Neuronal stem cell (in vitro differentiated cells): ENCODE measurements around the gene PFDN6. TPM values are rescaled to one million over a fixed set of nuclear protein-coding genes. Genes with fewer than 3 reads are reported as not detected.

ENCODE experiments used
- DNase-seq: peaks from one replicate; pipeline ENCODE4 v3.0.0-alpha.2; 2013; ENCODE audit warnings: low spot score
- H2AFZ ChIP-seq: one replicate; pipeline ENCODE4 v1.6.1; 2013; ENCODE audit warnings: mild to moderate bottlenecking, low read length, inconsistent platforms
- H2AK5ac ChIP-seq: 2 replicates; pipeline ENCODE4 v1.6.1; 2013; ENCODE audit warnings: low read depth, mild to moderate bottlenecking, inconsistent platforms, low read length, moderate library complexity, mixed read lengths
- H2BK120ac ChIP-seq: 2 replicates; pipeline ENCODE4 v1.6.1; 2013; ENCODE audit warnings: low read depth, mild to moderate bottlenecking, inconsistent platforms, low read length, moderate library complexity, mixed read lengths
- H2BK12ac ChIP-seq: one replicate; pipeline ENCODE4 v1.6.1; 2013; ENCODE audit warnings: low read length, inconsistent platforms
- H2BK15ac ChIP-seq: 2 replicates; pipeline ENCODE4 v1.6.1; 2013; ENCODE audit warnings: mild to moderate bottlenecking, low read length, inconsistent platforms, mixed read lengths
- H2BK5ac ChIP-seq: one replicate; pipeline ENCODE4 v1.6.1; 2013; ENCODE audit warnings: inconsistent platforms, mild to moderate bottlenecking, low read length, moderate library complexity
- H3K14ac ChIP-seq: one replicate; pipeline ENCODE4 v1.6.1; 2013; ENCODE audit warnings: low read length, inconsistent platforms
- H3K18ac ChIP-seq: 2 replicates; pipeline ENCODE4 v1.6.1; 2013; ENCODE audit warnings: low read length, inconsistent platforms
- H3K23ac ChIP-seq: 2 replicates; pipeline ENCODE4 v1.6.1; 2013; ENCODE audit warnings: low read depth, mild to moderate bottlenecking, mixed read lengths, low read length, inconsistent platforms; ENCODE audit not compliant: poor library complexity
- H3K27ac ChIP-seq: replicated peaks from 3 replicates; pipeline ENCODE4 v1.5.1; 2013; ENCODE audit warnings: low read length, inconsistent platforms
- H3K27me3 ChIP-seq, 3 experiments: 2 replicates each; pipeline ENCODE4 v1.6.1; 2013; ENCODE audit warnings: low read length in 3 of 3, mild to moderate bottlenecking in 2 of 3, inconsistent platforms in 1 of 3, low read depth in 1 of 3, mixed read lengths in 1 of 3, moderate library complexity in 1 of 3; ENCODE audit not compliant: control insufficient read depth in 3 of 3, insufficient read depth in 3 of 3
- H3K36me3 ChIP-seq, 2 donors: replicated peaks in 1 of 2; 2 replicates each; pipeline ENCODE4 v1.6.1; 2013; ENCODE audit warnings: low read length in 2 of 2; ENCODE audit not compliant: control insufficient read depth in 2 of 2, insufficient read depth in 2 of 2
- H3K4ac ChIP-seq: 2 replicates; pipeline ENCODE4 v1.6.1; 2013; ENCODE audit warnings: inconsistent platforms, mild to moderate bottlenecking, low read length, moderate library complexity
- H3K4me1 ChIP-seq, 2 donors: 1 replicate in 1 of 2; 2 replicates in 1 of 2; pipeline ENCODE4 v1.6.1; 2013; ENCODE audit warnings: low read length in 2 of 2, low read depth in 1 of 2; ENCODE audit not compliant: control insufficient read depth in 2 of 2, insufficient read depth in 1 of 2
- H3K4me2 ChIP-seq: one replicate; pipeline ENCODE4 v1.6.1; 2013; ENCODE audit warnings: mild to moderate bottlenecking, low read length, inconsistent platforms; ENCODE audit not compliant: insufficient read depth, poor library complexity, severe bottlenecking
- H3K4me3 ChIP-seq, 2 donors: 2 replicates each; pipeline ENCODE4 v1.5.1; 2013; ENCODE audit warnings: low read length in 2 of 2, mild to moderate bottlenecking in 2 of 2, inconsistent platforms in 1 of 2, moderate library complexity in 1 of 2
- H3K79me1 ChIP-seq: one replicate; pipeline ENCODE4 v1.6.1; 2013; ENCODE audit warnings: low read depth, mild to moderate bottlenecking, inconsistent platforms, low read length, moderate library complexity
- H3K9ac ChIP-seq: one replicate; pipeline ENCODE4 v1.6.1; 2013; ENCODE audit warnings: mild to moderate bottlenecking, low read depth, low read length, inconsistent platforms; ENCODE audit not compliant: poor library complexity
- H3K9me3 ChIP-seq, 2 donors: replicated peaks in 1 of 2; 2 replicates each; pipeline versions ENCODE3 to v1.6.1; 2013; ENCODE audit warnings: low read length in 2 of 2, mild to moderate bottlenecking in 2 of 2, inconsistent platforms in 1 of 2, low read depth in 1 of 2, mixed read lengths in 1 of 2, moderate library complexity in 1 of 2; ENCODE audit not compliant: control insufficient read depth in 2 of 2, insufficient read depth in 1 of 2
- H4K8ac ChIP-seq: one replicate; pipeline ENCODE4 v1.6.1; 2013; ENCODE audit warnings: low read depth, mild to moderate bottlenecking, inconsistent platforms, low read length, moderate library complexity
- H4K91ac ChIP-seq: one replicate; pipeline ENCODE4 v1.6.1; 2013; ENCODE audit warnings: low read length, low read depth, mild to moderate bottlenecking, inconsistent platforms; ENCODE audit not compliant: poor library complexity
- WGBS, 2 donors: extraction: QIAGEN DNeasy Blood & Tissue Kit; methylation state at CpG; one replicate each; pipeline ENCODE4 v1.1.7; 2013; ENCODE audit warnings: missing lambda C conversion rate in 2 of 2, mixed read lengths in 1 of 2; ENCODE audit not compliant: insufficient read length in 2 of 2, insufficient replicate concordance in 1 of 2; ENCODE audit errors: extremely low coverage in 2 of 2; 5-methylcytosine and 5-hydroxymethylcytosine counted together
- polyA plus RNA-seq, 2 experiments: library from polyadenylated mRNA; stranded (reverse); fragments of 200-250 nt; gene quantifications; one replicate each; pipeline ENCODE4 v1.2.3, GENCODE V29; 2013

The PFDN6 gene
- polyA plus RNA-seq (2013, experiment 1 of 2) = 63.9 TPM
- 63.8 TPM for polyA plus RNA-seq (2013, experiment 2 of 2)

DNA sequence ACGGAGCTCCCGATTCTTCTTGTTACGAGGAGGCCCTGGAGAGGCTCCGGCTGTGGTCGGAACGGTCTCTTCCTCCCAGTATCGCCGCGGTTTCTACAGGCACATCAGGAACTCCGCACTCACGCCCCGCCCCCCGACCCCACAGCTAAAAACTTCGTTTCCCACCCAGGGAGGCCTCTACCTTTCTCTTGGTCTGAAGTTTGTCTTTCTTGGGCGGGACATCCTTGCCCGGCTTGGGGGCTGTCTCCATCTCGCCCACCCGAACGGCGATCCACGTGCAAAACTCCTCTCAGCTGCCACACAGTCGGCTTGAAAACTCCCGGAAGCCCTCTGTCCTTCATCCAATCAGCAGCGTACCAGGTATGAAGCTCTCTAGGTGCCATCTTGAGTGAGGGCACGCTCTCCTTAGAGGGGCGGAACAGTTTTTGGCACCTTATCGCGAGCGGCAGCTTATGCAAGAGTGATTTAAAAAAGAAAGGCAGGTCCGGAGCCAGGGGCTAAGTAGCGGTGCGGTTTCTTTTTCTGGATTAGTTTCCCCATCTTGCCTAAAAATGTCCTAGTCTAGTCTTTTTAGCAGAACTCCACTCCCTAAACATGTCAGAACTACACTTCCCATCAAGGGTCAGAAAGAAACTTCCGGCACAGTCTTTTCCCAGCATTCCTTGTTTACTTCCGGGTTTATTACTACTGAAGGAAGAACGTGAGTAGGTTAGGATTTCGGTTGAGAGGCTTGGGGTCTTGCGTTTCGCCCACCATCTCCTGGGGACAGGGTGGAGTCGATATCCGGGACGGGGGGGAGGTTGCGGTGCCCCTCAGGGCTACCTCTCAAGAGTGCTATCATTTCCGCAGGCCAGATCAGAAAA, at the start of gene PFDN6, which contains the start of gene WDR46:
TSS of gene PFDN6 (plus strand) at position 681 of the 863 bp plus-strand sequence. CDS start 256 bp downstream, outside the sequence.
TSS of gene WDR46 (minus strand) at position 319 of the 863 bp plus-strand sequence. CDS start at position 250, 69 bp downstream.
- Histone ChIP-seq H3K27ac (no peak within 1 kb of the TSS), H2BK120ac (peak within 1 kb of the TSS; percentile 9)

DNA sequence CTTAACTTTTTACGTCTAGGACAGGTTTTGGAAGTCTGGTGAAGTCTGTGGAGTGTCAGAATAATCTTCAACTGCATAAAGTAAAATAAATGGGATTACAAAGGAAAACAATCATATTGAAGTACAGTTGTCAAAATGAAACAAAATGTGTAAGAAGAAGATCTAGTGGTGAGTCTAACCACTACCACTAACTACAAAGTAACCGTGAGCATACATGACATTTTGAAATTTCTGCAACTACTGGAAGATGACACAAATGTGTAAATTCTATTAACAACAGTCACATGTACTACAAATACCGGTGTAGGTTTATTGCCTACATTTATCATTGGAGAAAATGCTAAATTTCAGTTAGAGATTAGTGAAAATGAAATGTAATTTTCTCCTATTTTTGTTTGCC, 47.4 kb upstream of the PFDN6 start:
- H3K18ac ChIP-seq = no peak overlapping the region
- no peak overlapping the region for H3K14ac ChIP-seq
- no peak overlapping the region for H3K4ac ChIP-seq
- no peak overlapping the region for H2BK5ac ChIP-seq
- H2AFZ ChIP-seq = no peak overlapping the region
- H4K8ac ChIP-seq = no peak overlapping the region
- H3K27me3 ChIP-seq = peaks cover 0 to 9% (median 2%) of the 10 kb centered on the region in 3 experiments
- no peaks in the 10 kb centered on the region for H3K9me3 ChIP-seq
- no peak overlapping the region for H2BK15ac ChIP-seq
- H3K27ac ChIP-seq = no peak overlapping the region
- no peaks in the 10 kb centered on the region for H3K79me1 ChIP-seq
- H2AK5ac ChIP-seq = no peak overlapping the region
- H3K23ac ChIP-seq = no peak overlapping the region
- H2BK12ac ChIP-seq = no peak overlapping the region
- no peaks in the 10 kb centered on the region for H3K36me3 ChIP-seq
- no peak overlapping the region for H3K4me3 ChIP-seq
- H3K4me1 ChIP-seq = no peaks in the 10 kb centered on the region
- H4K91ac ChIP-seq = no peak overlapping the region
- no peak overlapping the region for H3K9ac ChIP-seq
- no peak overlapping the region for H2BK120ac ChIP-seq
- no peak for DNase-seq
- no CpG with 5 or more reads among the region's 3 CpGs for WGBS, 2 donors
- no peak overlapping the region for H3K4me2 ChIP-seq

More for the DNA sequence above, at the start of gene PFDN6, which contains the start of gene WDR46:
- whole genome bisulfite sequencing, 2 donors = no CpG with 5 or more reads among the region's 43 CpGs
- Histone ChIP-seq H3K9me3 (no peaks in the 10 kb centered on the region), H2BK15ac (no peak within 1 kb of the TSS), H3K36me3 (peaks cover 27 to 72% of the 10 kb centered on the region in 2 donors), H3K14ac (no peak within 1 kb of the TSS), H3K18ac (no peak within 1 kb of the TSS), H2BK5ac (no peak within 1 kb of the TSS), H3K4me1 (peaks cover 9 to 13% of the 10 kb centered on the region in 2 donors), H4K8ac (no peak within 1 kb of the TSS), H3K9ac (peak within 1 kb of the TSS; percentile 89), H3K27me3 (no peaks in the 10 kb centered on the region), H3K79me1 (peaks cover 5% of the 10 kb centered on the region), H3K4ac (no peak within 1 kb of the TSS), H2BK12ac (no peak within 1 kb of the TSS), H2AK5ac (peak within 1 kb of the TSS; percentile 82), H3K23ac (peak within 1 kb of the TSS; percentile 34), H3K4me2 (peak within 1 kb of the TSS; percentile 95), H2AFZ (peak within 1 kb of the TSS; percentile 97), H4K91ac (no peak within 1 kb of the TSS), H3K4me3 (peak within 1 kb of the TSS; percentile 83 to 84)
- DNase-seq = peak; percentile 78

- H4K8ac ChIP-seq = no peak overlapping the region
- no peak overlapping the region for H3K4me2 ChIP-seq
- H3K9me3 ChIP-seq = no peaks in the 10 kb centered on the region
- H3K4me1 ChIP-seq = peaks cover 1% of the 10 kb centered on the region in 2 donors
- no peak overlapping the region for H3K14ac ChIP-seq
- no peak overlapping the region for H2BK15ac ChIP-seq
- H4K91ac ChIP-seq = no peak overlapping the region
- no CpG with 5 or more reads among the region's 1 CpG for WGBS, 2 donors
- H2BK5ac ChIP-seq = no peak overlapping the region
- H3K18ac ChIP-seq = no peak overlapping the region
- no peak overlapping the region for H3K4ac ChIP-seq
- H3K27me3 ChIP-seq = peaks cover 0 to 9% (median 2%) of the 10 kb centered on the region in 3 experiments
- no peak for DNase-seq
- no peak overlapping the region for H2AFZ ChIP-seq
- no peak overlapping the region for H3K4me3 ChIP-seq
- H3K23ac ChIP-seq = no peak overlapping the region
- no peak overlapping the region for H2BK12ac ChIP-seq
- no peak overlapping the region for H3K27ac ChIP-seq
- no peak overlapping the region for H2AK5ac ChIP-seq
- no peak overlapping the region for H3K9ac ChIP-seq
- no peak overlapping the region for H2BK120ac ChIP-seq
- no peaks in the 10 kb centered on the region for H3K79me1 ChIP-seq
- H3K36me3 ChIP-seq = no peaks in the 10 kb centered on the region
Observed at GRCh38 chr6:33243476-33243875, 45.9 kb upstream of the PFDN6 start.
